GM19099 (cell line): ENCODE measurements around the gene TP53TG5.

Source experiments
- POLR2A ChIP-seq: IDR thresholded peaks from 3 replicates; pipeline ENCODE4 v1.6.1; 2011; ENCODE audit warnings: low read depth; ENCODE audit not compliant: insufficient read length; ENCODE audit errors: extremely low read depth

TP53TG5 gene

DNA sequence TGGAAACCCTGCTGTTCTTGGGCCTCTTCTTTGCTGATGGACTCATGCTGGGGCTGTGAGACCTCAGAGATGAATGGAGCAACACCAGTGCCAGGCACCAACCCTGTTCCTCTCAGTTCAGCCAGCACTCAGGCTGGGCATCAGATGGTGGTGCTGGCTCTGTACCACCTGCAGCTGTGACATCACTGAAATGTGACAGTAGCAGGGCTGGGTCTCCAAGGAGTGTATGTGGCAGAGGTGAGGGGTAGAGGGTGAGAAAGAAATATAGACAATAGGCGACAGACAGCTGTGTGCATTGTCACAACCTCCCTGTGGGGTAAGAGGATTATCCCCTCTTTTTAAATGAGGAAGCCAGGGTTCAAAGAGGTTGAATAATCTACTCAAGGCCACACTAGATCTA is at the start of gene TP53TG5:
TP53TG5 (minus strand) TSS at position 135 of the 400 bp plus-strand sequence; CDS start at position 46, 89 bp downstream.
- no peak for TF ChIP-seq POLR2A

- TF ChIP-seq POLR2A, result no peak
Measured at GRCh38 chr20:45427236-45428149, 49.4 kb upstream of the TP53TG5 start.

DNA sequence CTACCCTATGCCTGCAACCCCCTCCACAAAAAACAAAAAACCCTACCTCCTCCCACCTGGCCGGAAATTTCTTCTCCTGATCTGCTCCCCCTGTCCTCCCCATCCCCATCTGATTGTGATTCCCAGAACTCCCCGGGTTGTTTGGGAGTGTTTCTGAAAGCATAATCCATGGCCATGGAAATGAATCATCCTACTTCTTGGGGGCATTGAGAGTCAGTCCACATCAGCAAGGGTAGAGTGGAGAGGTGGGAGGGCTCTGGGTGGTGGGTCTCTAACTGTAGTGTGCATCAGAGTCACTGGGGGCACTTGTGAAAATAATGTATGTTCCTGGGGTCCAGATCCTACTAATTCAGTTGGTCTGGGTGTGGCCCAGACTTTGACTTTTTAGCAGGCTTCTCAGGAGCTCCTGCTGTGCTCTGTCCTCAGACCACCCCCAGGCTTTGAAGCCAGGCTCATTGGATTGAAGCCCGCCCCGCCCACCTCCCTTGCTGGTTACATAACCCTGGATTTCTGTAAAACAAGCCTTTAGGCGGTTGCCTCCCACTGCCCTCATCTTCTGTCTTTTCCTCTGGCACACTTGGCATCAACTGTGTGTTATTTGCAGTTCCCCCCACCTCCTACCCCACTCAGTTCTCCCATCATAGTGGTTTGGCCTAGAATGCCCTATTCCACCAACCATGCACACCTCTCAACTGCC is 48.3 kb upstream of the TP53TG5 start:
- TF ChIP-seq POLR2A, result no peak

DNA sequence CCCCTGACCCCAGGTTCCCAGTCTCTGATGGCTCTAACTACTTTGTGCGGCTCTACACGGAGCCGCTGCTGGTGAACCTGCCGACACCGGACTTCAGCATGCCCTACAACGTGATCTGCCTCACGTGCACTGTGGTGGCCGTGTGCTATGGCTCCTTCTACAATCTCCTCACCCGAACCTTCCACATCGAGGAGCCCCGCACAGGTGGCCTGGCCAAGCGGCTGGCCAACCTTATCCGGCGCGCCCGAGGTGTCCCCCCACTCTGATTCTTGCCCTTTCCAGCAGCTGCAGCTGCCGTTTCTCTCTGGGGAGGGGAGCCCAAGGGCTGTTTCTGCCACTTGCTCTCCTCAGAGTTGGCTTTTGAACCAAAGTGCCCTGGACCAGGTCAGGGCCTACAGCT is 47.4 kb upstream of the TP53TG5 start:
- TF ChIP-seq POLR2A, result no peak

GRCh38 chr20:45423700-45424099 is 45.6 kb upstream of the TP53TG5 start:
- TF ChIP-seq POLR2A, result no peak

DNA sequence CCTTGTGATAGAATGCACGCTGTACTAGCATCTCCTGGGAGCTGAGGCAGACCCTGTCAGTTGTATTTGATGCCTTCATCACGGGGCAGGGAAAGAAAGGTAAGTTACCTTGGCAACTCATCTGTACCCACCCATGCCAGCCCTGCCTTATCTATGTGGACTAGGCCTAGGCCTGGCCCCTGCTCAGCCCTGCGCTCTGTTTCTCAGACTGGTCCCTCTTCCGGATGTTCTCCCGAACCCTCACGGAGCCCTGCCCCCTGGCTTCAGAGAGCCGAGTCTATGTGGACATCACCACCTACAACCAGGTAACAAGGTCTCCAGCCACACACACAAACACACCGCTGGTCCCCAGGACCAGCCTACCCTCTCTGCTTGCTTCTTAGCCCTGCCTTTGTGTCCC is 42.0 kb upstream of the TP53TG5 start:
- TF ChIP-seq POLR2A, result no peak

- TF ChIP-seq POLR2A, result no peak
Measured at GRCh38 chr20:45419188-45420091, 41.3 kb upstream of the TP53TG5 start.

- TF ChIP-seq POLR2A, result no peak
Measured at GRCh38 chr20:45416917-45417316, 38.8 kb upstream of the TP53TG5 start.

GRCh38 chr20:45415822-45416637 is 37.9 kb upstream of the TP53TG5 start, which contains the start of gene PIGT:
PIGT (plus strand) TSS chr20:45416141; CDS start chr20:45416157, 16 bp downstream.
- TF ChIP-seq POLR2A, result peak; percentile 96

DNA sequence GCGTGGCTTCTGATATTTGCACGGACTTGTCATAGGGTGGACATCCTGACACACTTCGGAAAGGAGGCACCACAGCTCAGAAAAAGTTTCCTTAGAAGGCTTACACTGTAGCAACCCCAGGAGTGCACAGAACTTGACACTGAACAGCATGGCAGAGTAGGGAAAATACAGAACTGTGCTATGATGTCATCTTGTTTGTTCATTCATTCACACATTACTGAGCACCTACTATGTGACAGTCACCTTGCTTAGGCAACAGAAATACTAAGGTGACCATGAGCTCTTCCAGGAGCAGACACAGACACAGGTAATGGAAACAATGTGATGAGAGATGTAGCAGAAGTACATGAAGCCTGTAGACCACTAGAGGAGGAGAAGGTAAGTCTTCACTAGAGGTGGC is 35.4 kb upstream of the TP53TG5 start:
- TF ChIP-seq POLR2A, result no peak

- TF ChIP-seq POLR2A, result no peak
Measured at GRCh38 chr20:45412653-45413052, 34.5 kb upstream of the TP53TG5 start.

DNA sequence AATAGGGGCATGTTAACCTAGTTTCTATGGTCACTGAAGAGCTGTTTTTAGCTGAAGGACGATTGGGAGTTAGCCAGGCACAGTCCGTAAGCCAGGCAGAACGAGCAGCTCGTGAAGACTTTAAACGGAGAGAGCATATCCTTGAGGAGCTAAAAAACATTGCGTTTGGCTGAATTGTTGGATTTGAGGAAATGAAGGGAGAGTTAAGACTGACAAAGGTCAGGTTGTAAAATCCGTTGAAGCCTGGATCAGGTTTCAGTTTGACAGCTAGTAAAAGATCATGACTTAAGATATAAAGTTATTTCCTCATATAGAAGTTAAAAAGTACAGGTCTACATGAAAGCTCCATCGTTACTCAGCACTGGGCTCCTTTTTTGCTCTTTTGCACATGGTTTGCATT is 32.8 kb upstream of the TP53TG5 start:
- TF ChIP-seq POLR2A, result no peak

DNA sequence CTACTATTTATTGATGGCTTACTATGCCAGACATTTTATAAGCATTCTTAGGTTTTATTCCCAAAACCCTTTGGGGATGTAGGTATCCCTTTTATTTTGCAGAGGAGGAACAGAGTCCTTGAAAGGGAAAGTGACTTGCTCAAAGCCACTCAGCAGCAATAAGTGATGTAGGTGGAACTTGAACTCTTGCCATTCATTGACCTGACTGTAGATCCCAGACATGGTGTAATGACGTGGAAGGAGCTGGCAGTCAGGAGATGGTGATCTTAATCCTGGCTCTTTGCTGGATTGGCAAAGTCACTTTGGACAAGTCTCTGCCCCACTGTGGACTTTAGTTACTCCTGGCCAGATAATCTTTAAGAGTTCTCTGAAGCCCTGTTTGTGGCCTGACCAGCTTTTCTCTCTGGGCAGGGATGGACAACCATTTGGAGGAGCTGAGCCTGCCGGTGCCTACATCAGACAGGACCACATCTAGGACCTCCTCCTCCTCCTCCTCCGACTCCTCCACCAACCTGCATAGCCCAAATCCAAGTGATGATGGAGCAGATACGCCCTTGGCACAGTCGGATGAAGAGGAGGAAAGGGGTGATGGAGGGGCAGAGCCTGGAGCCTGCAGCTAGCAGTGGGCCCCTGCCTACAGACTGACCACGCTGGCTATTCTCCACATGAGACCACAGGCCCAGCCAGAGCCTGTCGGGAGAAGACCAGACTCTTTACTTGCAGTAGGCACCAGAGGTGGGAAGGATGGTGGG is 31.6 kb upstream of the TP53TG5 start:
- no peak for TF ChIP-seq POLR2A

- TF ChIP-seq POLR2A, result no peak
Measured at GRCh38 chr20:45408646-45409213, 30.6 kb upstream of the TP53TG5 start.
